Retinal pigment epithelial cell (primary cell): ENCODE data around the gene ADGRL2.

Experiments used
- DNase-seq: peaks from one replicate; pipeline ENCODE4 v3.0.0-alpha.2; 2010; ENCODE audit warnings: low read depth
- H3K4me3 ChIP-seq: 2 replicates; pipeline ENCODE4 v1.5.1; 2011; ENCODE audit warnings: mild to moderate bottlenecking, low read length, control low read depth, moderate library complexity
- CTCF ChIP-seq: conservative IDR thresholded peaks from 2 replicates; pipeline ENCODE4 v1.5.1; 2011; ENCODE audit warnings: low read depth, low read length, control low read depth, inconsistent platforms

ADGRL2 gene

GRCh38 chr1:81998165-81998564, 197.4 kb downstream of the ADGRL2 start:
- DNase-seq, result no peak
- no peak for TF ChIP-seq CTCF
- no peak overlapping the region for H3K4me3 ChIP-seq

- no peak for DNase-seq
- H3K4me3 ChIP-seq, result no peak overlapping the region
- no peak for TF ChIP-seq CTCF
These were observed 198.6 kb downstream of the ADGRL2 start for GRCh38 chr1:81999364-81999763.

GRCh38 chr1:82000221-82000620, 199.5 kb downstream of the ADGRL2 start:
- DNase-seq, result no peak
- no peak overlapping the region for H3K4me3 ChIP-seq
- no peak for TF ChIP-seq CTCF

GRCh38 chr1:82001345-82001744, 200.6 kb downstream of the ADGRL2 start:
- no peak overlapping the region for H3K4me3 ChIP-seq
- no peak for TF ChIP-seq CTCF
- no peak for DNase-seq

GRCh38 chr1:82007804-82008203, 207.1 kb downstream of the ADGRL2 start:
- no peak for TF ChIP-seq CTCF
- DNase-seq, result no peak
- no peak overlapping the region for H3K4me3 ChIP-seq

- peak; percentile 30 for TF ChIP-seq CTCF
- DNase-seq, result no peak
- H3K4me3 ChIP-seq, result no peak overlapping the region
These were observed 213.0 kb downstream of the ADGRL2 start for GRCh38 chr1:82013702-82014101.

- TF ChIP-seq CTCF, result no peak
- DNase-seq, result no peak
- H3K4me3 ChIP-seq, result no peak overlapping the region
These were observed 214.7 kb downstream of the ADGRL2 start for GRCh38 chr1:82015444-82015843.
